K562 treated with DMSO at 1 percent for 24 hours (cell line): ENCODE results near the gene CHI3L1. TPM values are rescaled to one million over a fixed set of nuclear protein-coding genes. Genes with fewer than 3 reads are reported as not detected.

Experiments used
- total RNA-seq: library from RNA; unstranded; fragments of 300-600 nt; gene quantifications from 2 replicates; pipeline ENCODE4 v1.2.3, GENCODE V29; 2022; ENCODE audit warnings: low read depth; ENCODE audit not compliant: insufficient read depth

The CHI3L1 gene
- not detected in 2 replicates for total RNA-seq

DNA sequence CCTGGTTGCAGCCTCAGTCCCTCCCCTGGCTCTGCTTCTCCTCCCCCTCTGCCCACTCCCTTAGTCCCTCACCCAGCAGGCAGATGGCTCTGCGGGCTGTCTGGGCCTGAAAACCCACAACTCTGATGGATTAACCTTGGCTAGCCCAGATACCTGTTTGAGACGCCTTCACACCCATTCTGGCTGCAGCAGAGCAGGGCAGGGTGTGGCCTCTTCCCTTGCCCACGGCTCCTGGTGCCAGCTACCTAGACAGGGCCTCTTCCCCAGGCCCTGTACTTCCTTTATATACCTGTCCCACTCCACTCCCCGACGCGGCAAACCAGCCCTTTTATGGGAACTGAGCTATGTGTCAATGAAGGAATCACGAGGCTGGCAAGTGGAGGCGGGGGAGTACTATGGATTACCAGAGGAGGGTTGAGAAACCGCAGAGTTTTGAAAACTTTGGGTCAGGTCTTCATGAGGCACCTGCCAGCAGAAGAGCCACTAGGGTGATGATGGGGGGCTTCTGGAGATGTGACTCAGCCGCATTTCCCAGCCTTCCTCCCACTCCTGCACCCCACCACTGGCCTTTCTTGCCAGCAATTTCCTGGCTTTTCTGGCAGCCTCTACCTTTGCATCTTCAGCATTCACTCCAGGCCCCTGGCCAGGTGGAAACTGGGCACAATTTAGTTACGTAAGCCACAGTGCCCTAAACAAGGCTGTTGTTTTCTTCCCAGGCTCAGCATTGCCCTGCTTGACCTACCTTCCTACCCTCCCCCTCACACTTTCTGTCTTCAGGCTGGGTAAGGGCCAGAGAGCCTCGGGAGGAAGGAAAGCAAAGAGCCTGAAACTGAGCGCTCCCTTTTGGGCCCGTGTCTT, at the start of gene CHI3L1:
Gene CHI3L1, minus strand, starts transcription at position 259 of the 858 bp plus-strand sequence. Its CDS starts 81 bp downstream, at position 178.

GRCh38 chr1:203229471-203230135, 43.1 kb upstream of the CHI3L1 start, which contains the start of gene CHIT1:
TSS of gene CHIT1 (minus strand) at chr1:203229673. CDS start at chr1:203229636, 37 bp downstream.

GRCh38 chr1:203175237-203175826, 11.2 kb downstream of the CHI3L1 start, which contains the start of gene MYBPH:
TSS of gene MYBPH (minus strand) at chr1:203175826. CDS start at chr1:203175755, 71 bp downstream.

Other genes starting within 250 kb of the CHI3L1 start
- 118 and 120 TPM in 2 replicates for gene ADIPOR1, start 228.4 kb downstream of the CHI3L1 start, total RNA-seq
- 55.0 and 57.7 TPM in 2 replicates for gene CYB5R1, start 219.4 kb downstream of the CHI3L1 start, total RNA-seq
- gene TMEM183A, start 179.3 kb downstream of the CHI3L1 start, total RNA-seq = 60.3 and 67.9 TPM in 2 replicates
- gene PPFIA4, start 160.2 kb downstream of the CHI3L1 start, total RNA-seq = 2.5 and 5.8 TPM in 2 replicates
- gene MYOG, start 100.7 kb downstream of the CHI3L1 start, total RNA-seq = not detected in 2 replicates
- not detected in 2 replicates for gene ADORA1, start 59.0 kb downstream of the CHI3L1 start, total RNA-seq
- gene MYBPH, start 10.9 kb downstream of the CHI3L1 start, total RNA-seq = not detected in 2 replicates
- not detected in 2 replicates for gene CHIT1, start 43.0 kb upstream of the CHI3L1 start, total RNA-seq
- 25.5 and 25.7 TPM in 2 replicates for gene BTG2, start 118.8 kb upstream of the CHI3L1 start, total RNA-seq
- gene FMOD, start 164.4 kb upstream of the CHI3L1 start, total RNA-seq = 0.20 TPM in 1 of 2 replicates, not detected in the other